ENCODE data around the gene ROR2. TPM values are rescaled to one million over a fixed set of nuclear protein-coding genes. Genes with fewer than 3 reads are reported as not detected.

The ROR2 gene
- total RNA-seq, 1 donor from 2014 or later, result 0.32 TPM

DNA sequence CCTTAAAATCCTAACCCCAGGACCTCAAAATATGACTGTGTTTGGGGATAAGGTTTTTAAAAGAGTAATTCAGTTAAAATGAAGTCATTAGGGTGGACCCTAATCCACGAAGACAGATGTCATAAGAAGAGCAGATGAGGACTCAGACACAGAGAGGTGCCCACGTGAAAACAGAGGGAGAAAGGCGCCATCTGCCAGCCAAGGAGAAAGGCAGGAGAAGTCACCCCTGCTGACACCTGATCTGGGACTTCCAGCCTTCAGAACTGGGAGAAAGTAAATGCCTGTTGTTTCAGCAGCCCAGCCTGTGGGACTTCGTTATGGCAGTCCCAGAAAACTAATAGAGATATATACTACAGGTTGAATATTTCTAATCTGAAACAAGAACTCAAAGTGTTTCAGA is 67.4 kb downstream of the ROR2 start:
- Histone ChIP-seq H3K27ac (no peak overlapping the region), H3K36me3 (no peaks in the 10 kb centered on the region), H3K27me3 (no peaks in the 10 kb centered on the region), H3K9me3 (no peaks in the 10 kb centered on the region), H3K4me1 (no peaks in the 10 kb centered on the region), H3K4me3 (no peak overlapping the region)
- no peak for DNase-seq (ENCODE audit: low spot score in 2 of 2)
- TF ChIP-seq, protein P1, sequence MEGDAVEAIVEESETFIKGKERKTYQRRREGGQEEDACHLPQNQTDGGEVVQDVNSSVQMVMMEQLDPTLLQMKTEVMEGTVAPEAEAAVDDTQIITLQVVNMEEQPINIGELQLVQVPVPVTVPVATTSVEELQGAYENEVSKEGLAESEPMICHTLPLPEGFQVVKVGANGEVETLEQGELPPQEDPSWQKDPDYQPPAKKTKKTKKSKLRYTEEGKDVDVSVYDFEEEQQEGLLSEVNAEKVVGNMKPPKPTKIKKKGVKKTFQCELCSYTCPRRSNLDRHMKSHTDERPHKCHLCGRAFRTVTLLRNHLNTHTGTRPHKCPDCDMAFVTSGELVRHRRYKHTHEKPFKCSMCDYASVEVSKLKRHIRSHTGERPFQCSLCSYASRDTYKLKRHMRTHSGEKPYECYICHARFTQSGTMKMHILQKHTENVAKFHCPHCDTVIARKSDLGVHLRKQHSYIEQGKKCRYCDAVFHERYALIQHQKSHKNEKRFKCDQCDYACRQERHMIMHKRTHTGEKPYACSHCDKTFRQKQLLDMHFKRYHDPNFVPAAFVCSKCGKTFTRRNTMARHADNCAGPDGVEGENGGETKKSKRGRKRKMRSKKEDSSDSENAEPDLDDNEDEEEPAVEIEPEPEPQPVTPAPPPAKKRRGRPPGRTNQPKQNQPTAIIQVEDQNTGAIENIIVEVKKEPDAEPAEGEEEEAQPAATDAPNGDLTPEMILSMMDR (IDR thresholded peaks at IDR 0.05), result no peak
- intact Hi-C loops (cut with DNase I), result no loop called here

DNA sequence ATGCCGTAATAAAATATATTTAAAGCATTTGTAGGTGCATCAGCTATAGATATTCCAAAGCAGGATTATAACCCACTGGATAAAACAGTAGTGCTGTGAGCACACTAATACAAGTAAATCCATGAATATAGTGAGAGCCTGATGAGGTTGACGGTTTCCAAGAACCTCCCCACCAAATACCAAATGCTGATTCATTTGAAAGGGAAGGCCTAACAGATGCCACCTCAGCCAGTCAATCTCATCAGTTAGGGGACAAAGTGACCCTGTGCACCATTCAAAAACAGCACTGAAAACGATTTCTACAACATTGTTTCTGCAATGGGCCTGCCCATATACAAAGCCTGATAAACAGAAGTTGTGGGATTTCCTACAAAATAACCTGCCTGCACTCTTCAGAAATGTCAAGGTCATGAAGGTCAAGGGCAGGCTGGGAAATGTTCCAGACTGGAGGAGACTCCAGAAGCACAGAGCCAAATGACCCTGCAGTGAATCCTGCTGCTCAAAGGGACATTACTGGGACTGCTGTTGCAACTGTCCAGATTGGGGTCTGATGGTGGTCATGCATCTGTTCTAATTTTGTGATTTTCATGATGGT is 69.6 kb downstream of the ROR2 start:
- Histone ChIP-seq H3K4me1 (no peaks in the 10 kb centered on the region), H3K27ac (no peak overlapping the region), H3K9me3 (no peaks in the 10 kb centered on the region), H3K36me3 (no peaks in the 10 kb centered on the region), H3K27me3 (no peaks in the 10 kb centered on the region), H3K4me3 (no peak overlapping the region)
- TF ChIP-seq, protein P1 (IDR thresholded peaks at IDR 0.05), result no peak
- intact Hi-C loops (cut with DNase I), result no loop called here
- DNase-seq (ENCODE audit: low spot score in 2 of 2), result no peak

DNA sequence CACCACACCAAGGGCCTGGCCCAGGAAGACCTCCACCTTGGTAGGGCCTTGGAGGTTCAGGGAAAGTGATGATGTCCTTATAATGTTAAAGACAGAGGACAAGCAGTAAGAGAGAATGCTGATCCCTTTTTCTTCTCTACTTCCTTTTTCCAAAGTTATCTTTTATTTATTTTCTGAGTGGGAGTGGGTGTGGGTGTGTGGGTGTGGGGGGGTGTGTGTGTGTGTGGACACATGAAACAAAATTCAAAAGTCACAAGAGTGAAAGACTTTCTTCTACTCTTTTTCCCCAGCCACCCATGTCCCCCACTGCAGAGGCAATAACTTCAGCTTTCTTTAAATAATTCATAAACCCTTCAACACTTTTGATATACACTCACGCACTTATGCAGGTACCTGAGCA is 70.8 kb downstream of the ROR2 start:
- H3K9me3 ChIP-seq, result no peaks in the 10 kb centered on the region
- no peaks in the 10 kb centered on the region for H3K27me3 ChIP-seq
- TF ChIP-seq, protein P1 (IDR thresholded peaks at IDR 0.05), result no peak
- no peak for DNase-seq (ENCODE audit: low spot score in 2 of 2)
- H3K4me3 ChIP-seq, result no peak overlapping the region
- H3K4me1 ChIP-seq, result no peaks in the 10 kb centered on the region
- H3K36me3 ChIP-seq, result no peaks in the 10 kb centered on the region
- no peak overlapping the region for H3K27ac ChIP-seq
- intact Hi-C loops (cut with DNase I), result no loop called here

DNA sequence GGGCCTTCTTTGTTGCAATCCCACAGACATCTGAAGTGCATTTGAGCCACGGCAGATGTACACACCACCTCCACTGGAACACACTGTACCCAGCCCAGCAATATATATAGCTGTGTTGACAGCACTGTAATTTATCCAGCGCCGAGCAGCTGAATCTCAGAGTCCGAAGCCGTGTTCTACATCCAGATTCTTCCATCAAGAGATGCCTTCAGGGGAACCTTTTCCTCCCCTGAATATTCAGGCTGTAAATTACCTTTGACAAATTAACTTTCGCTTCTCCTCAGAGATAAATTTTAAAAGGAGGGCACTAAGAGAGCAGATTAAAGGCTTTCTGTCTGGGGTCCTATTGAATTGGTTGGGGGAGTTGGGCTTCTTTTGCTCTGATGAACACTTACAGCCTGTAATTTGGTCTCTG is 76.4 kb downstream of the ROR2 start:
- TF ChIP-seq, protein P1 (IDR thresholded peaks at IDR 0.05), result no peak
- no peak for DNase-seq (ENCODE audit: low spot score in 2 of 2)
- intact Hi-C loops (cut with DNase I), result no loop called here
- Histone ChIP-seq H3K27ac (no peak overlapping the region), H3K4me1 (no peaks in the 10 kb centered on the region), H3K4me3 (no peak overlapping the region), H3K36me3 (no peaks in the 10 kb centered on the region), H3K9me3 (no peaks in the 10 kb centered on the region), H3K27me3 (no peaks in the 10 kb centered on the region)

DNA sequence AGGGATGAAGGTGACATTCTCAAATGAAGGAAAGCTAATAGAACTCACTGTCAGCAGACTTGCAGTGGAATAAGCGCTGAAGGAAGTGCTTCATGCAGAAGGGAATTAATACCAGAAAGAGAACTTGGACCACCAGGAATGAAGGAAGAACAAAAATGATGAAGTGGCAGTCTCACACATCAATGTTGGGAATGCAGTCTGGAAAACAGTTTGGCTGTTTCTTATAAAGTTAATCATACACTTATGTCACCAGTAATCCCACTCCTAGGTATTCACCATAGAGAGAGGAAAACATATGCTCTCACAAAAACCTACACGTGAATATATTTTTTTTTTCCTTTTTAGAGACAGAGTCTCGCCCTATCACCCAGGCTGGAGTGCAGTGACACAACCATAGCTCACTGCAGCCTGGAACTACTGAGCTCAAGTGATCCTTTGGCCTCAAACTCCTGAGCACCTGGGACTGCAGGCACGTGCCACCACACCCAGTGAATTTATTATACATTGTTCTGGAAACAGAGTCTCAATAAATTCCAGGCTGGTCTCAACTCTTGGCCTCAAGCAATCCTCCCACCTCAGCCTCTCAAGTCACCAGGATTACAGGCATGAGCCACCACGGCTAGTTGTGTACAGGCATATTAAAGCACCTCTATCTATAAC is 81.2 kb downstream of the ROR2 start:
- no peak overlapping the region for H3K4me3 ChIP-seq
- no peaks in the 10 kb centered on the region for H3K27me3 ChIP-seq
- TF ChIP-seq, protein P1 (IDR thresholded peaks at IDR 0.05), result no peak
- H3K36me3 ChIP-seq, result no peaks in the 10 kb centered on the region
- H3K4me1 ChIP-seq, result no peaks in the 10 kb centered on the region
- H3K9me3 ChIP-seq, result no peaks in the 10 kb centered on the region
- H3K27ac ChIP-seq, result no peak overlapping the region
- no peak for DNase-seq (ENCODE audit: low spot score in 2 of 2)
- intact Hi-C loops (cut with DNase I), result no loop called here

Measured in ascending aorta (tissue), 2 donors.